SU-DHL-6 (cell line): Measurements from ENCODE around the gene FMNL3.
A peak's percentile ranks its signal among the peaks of the same experiment; 100 is the strongest.

Experiments
- CTCF ChIP-seq: fragments of 200-600 bp; sonication (generic); IDR thresholded peaks from one replicate; pipeline ENCODE4 v1.5.1; 2017; ENCODE audit warnings: antibody characterized with exemption, mild to moderate bottlenecking, low read length, moderate library complexity; ENCODE audit not compliant: insufficient read depth, poor library complexity, severe bottlenecking
- EZH2phosphoT487 ChIP-seq: fragments of 200-600 bp; sonication (generic), shearing (Covaris generic); conservative IDR thresholded peaks from 2 replicates; pipeline ENCODE4 v1.6.1; 2018; ENCODE audit warnings: mild to moderate bottlenecking, antibody characterized with exemption, low read length, moderate library complexity, mixed read lengths

GRCh38 chr12:49707128-49707811, at the start of gene FMNL3:
- TF ChIP-seq CTCF: peak; percentile 95
- no peak for TF ChIP-seq EZH2phosphoT487
